SKM-1 treated with dmso at 0.1 percent for 144 hours (cell line): ENCODE measurements around the gene ABCC1.
"Not testable (repeated sequence)": the region's sequence is repeated elsewhere in the genome, so short reads cannot be mapped to it uniquely, and the experiment has no call there.

Experiments used
- DNase-seq: peaks from one replicate; lab custom pipeline; 2025; ENCODE audit not compliant: unreplicated experiment; lab: John Stamatoyannopoulos, UW

ABCC1 gene

GRCh38 chr16:16102738-16103137, 153.3 kb downstream of the ABCC1 start:
- DNase-seq, result no peak

GRCh38 chr16:16104132-16104803, 154.9 kb downstream of the ABCC1 start:
- DNase-seq, result not testable (repeated sequence)

GRCh38 chr16:16104804-16105141, 155.4 kb downstream of the ABCC1 start:
- not testable (repeated sequence) for DNase-seq

GRCh38 chr16:16105646-16106045, 156.2 kb downstream of the ABCC1 start:
- DNase-seq, result no peak

- DNase-seq, result no peak
Measured at GRCh38 chr16:16106466-16106865, 157.1 kb downstream of the ABCC1 start.

- DNase-seq, result no peak
Measured at GRCh38 chr16:16107839-16108238, 158.4 kb downstream of the ABCC1 start.

- DNase-seq, result no peak
Measured at GRCh38 chr16:16108759-16109158, 159.3 kb downstream of the ABCC1 start.

GRCh38 chr16:16109453-16110110, 160.2 kb downstream of the ABCC1 start:
- DNase-seq, result no peak

- DNase-seq, result no peak
Measured at GRCh38 chr16:16110111-16110490, 160.7 kb downstream of the ABCC1 start.

GRCh38 chr16:16111639-16112038, 162.2 kb downstream of the ABCC1 start:
- DNase-seq, result no peak

- no peak for DNase-seq
Measured at GRCh38 chr16:16112450-16113053, 163.1 kb downstream of the ABCC1 start.

- no peak for DNase-seq
Measured at GRCh38 chr16:16113076-16113475, 163.7 kb downstream of the ABCC1 start.

GRCh38 chr16:16116841-16117240, 167.4 kb downstream of the ABCC1 start:
- DNase-seq, result no peak

- DNase-seq, result no peak
Measured at GRCh38 chr16:16118337-16118736, 168.9 kb downstream of the ABCC1 start.

- no peak for DNase-seq
Measured at GRCh38 chr16:16120044-16120381, 170.6 kb downstream of the ABCC1 start.

- DNase-seq, result no peak
Measured at GRCh38 chr16:16120382-16121184, 171.2 kb downstream of the ABCC1 start.

- DNase-seq, result no peak
Measured at GRCh38 chr16:16121185-16121727, 171.8 kb downstream of the ABCC1 start.

- no peak for DNase-seq
Measured at GRCh38 chr16:16122264-16122663, 172.8 kb downstream of the ABCC1 start.

GRCh38 chr16:16124438-16124837, 175.0 kb downstream of the ABCC1 start:
- no peak for DNase-seq

GRCh38 chr16:16124974-16125373, 175.6 kb downstream of the ABCC1 start:
- DNase-seq, result no peak

- no peak for DNase-seq
Measured at GRCh38 chr16:16126896-16127295, 177.5 kb downstream of the ABCC1 start.
